Prostate gland (tissue), 2 donors: ENCODE data around the gene BTBD7.

ENCODE experiments used
- CTCF ChIP-seq, 4 experiments: fragments of 200-600 bp in 2 of 4; fragments of 450-650 bp in 2 of 4; sonication (generic) in 2 of 4; IDR thresholded peaks; 1 replicate in 3 of 4; 2 replicates in 1 of 4; pipeline ENCODE4 v1.5.1; 2016 to 2019; ENCODE audit warnings: antibody characterized with exemption in 4 of 4, mild to moderate bottlenecking in 2 of 4, moderate library complexity in 2 of 4
- POLR2A ChIP-seq: fragments of 450-650 bp; IDR thresholded peaks from one replicate; pipeline ENCODE4 v1.6.1; 2016; ENCODE audit warnings: antibody characterized with exemption, mild to moderate bottlenecking

GRCh38 chr14:93286212-93286890 lies 46.5 kb downstream of the BTBD7 start:
- TF ChIP-seq POLR2A: no peak
- no peak for TF ChIP-seq CTCF (IDR thresholded peaks at IDR 0.05)
